Neutrophil (primary cell): ENCODE results near the gene NDC80.

Experiments used
- H3K27ac ChIP-seq: fragments of 200-600 bp; sonication (generic); 2 replicates; pipeline ENCODE4 v1.5.1; 2016; ENCODE audit warnings: mild to moderate bottlenecking, moderate library complexity
- H3K27me3 ChIP-seq: fragments of 200-600 bp; sonication (generic); 2 replicates; pipeline ENCODE4 v1.6.0; 2016; ENCODE audit warnings: mild to moderate bottlenecking
- H3K36me3 ChIP-seq: fragments of 200-600 bp; sonication (generic); 2 replicates; pipeline ENCODE4 v1.5.1; 2017
- H3K4me1 ChIP-seq, 2 experiments: fragments of 200-600 bp in 1 of 2; sonication (generic) in 1 of 2; 1 replicate in 1 of 2; 2 replicates in 1 of 2; pipeline versions ENCODE4 v1.5.1 to v1.6.1; 2013 to 2016; ENCODE audit warnings: low read depth in 1 of 2, low read length in 1 of 2, mild to moderate bottlenecking in 1 of 2, moderate library complexity in 1 of 2; ENCODE audit not compliant: control insufficient read depth in 1 of 2, insufficient read depth in 1 of 2
- H3K4me3 ChIP-seq, 2 experiments: fragments of 200-600 bp in 1 of 2; sonication (generic) in 1 of 2; 1 replicate in 1 of 2; 2 replicates in 1 of 2; pipeline ENCODE4 v1.5.1; 2013 to 2016; ENCODE audit warnings: low read depth in 1 of 2, low read length in 1 of 2, mild to moderate bottlenecking in 1 of 2, moderate library complexity in 1 of 2
- H3K9me3 ChIP-seq: fragments of 200-600 bp; sonication (generic); 2 replicates; pipeline ENCODE4 v1.5.1; 2016
- TF ChIP-seq, protein P1 (sequence below): fragments of 200-600 bp; sonication (generic); IDR thresholded peaks from 2 replicates; pipeline ENCODE4 v1.5.1; 2016; ENCODE audit warnings: antibody characterized with exemption

The NDC80 gene

DNA sequence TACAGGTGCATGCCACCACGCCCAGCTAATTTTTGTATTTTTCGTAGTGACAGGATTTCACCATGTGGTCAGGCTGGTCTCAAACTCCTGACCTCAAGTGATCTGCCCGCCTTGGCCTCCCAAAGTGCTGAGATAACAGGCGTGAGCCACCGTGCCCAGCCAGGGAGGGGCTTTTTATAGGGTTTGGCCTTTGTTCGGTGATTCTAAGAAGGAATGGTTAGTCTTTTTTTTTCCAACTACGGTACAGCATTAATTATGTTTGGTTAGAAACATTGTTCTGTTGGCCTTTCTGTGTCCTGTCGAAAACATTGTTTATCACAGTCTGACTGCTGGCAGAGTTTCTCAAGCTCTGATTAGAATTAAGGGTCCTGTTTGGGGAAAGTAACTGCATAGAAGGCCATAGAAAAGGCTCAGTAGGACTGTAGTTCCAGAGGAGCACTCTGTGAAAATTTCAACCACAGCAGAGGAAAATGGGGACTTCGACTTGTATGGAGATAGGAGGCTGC is 64.8 kb downstream of the NDC80 start:
- no peaks in the 10 kb centered on the region for H3K36me3 ChIP-seq
- no peaks in the 10 kb centered on the region for H3K27me3 ChIP-seq
- peak overlapping the region; percentile 41 to 53 for H3K4me3 ChIP-seq
- H3K9me3 ChIP-seq = no peaks in the 10 kb centered on the region
- TF ChIP-seq, protein P1, sequence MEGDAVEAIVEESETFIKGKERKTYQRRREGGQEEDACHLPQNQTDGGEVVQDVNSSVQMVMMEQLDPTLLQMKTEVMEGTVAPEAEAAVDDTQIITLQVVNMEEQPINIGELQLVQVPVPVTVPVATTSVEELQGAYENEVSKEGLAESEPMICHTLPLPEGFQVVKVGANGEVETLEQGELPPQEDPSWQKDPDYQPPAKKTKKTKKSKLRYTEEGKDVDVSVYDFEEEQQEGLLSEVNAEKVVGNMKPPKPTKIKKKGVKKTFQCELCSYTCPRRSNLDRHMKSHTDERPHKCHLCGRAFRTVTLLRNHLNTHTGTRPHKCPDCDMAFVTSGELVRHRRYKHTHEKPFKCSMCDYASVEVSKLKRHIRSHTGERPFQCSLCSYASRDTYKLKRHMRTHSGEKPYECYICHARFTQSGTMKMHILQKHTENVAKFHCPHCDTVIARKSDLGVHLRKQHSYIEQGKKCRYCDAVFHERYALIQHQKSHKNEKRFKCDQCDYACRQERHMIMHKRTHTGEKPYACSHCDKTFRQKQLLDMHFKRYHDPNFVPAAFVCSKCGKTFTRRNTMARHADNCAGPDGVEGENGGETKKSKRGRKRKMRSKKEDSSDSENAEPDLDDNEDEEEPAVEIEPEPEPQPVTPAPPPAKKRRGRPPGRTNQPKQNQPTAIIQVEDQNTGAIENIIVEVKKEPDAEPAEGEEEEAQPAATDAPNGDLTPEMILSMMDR = no peak
- peaks cover 66 to 68% of the 10 kb centered on the region in 2 experiments for H3K4me1 ChIP-seq
- H3K27ac ChIP-seq = peak overlapping the region; percentile 98

DNA sequence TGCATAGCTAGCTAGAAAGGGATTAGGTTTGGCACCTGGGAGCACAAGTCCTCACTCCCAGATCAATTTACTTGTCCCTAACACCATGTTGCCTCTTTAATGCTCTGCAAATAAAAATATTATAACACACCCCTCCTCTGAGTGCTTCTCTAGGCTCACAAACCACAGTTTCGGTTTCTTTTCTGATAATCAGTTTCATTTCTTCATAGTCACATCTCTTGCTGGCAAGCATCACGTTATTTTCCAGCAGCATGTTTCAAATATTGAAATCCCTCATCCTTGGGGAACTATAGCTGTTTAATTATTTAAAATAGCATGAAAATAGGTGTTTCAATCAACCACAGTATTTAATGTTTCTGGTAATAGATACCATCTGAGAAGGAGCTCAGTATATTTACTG is 70.3 kb downstream of the NDC80 start:
- Histone ChIP-seq H3K4me1 (peaks cover 96 to 100% of the 10 kb centered on the region in 2 experiments), H3K27ac (peak overlapping the region; percentile 98), H3K4me3 (peak overlapping the region in 1 of 2 experiments; percentile 33)

DNA sequence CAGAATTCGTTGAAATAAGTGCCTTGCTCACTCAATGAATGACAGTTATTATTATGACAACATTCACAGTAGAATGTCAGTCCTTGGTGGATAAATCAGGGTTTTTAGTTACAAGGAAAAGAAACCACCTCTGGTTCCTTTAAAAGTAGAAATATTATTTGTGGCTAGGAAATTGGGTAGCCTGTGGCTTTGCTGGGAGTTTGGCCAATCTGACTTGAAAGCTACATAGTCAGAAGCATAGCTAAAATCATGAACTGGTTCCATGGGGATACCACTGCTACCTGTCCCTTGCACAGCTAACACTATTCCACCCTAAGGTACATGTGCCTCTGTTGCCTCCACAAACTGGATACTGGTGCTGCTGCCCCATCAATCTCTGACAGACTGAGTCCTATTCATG is 71.4 kb downstream of the NDC80 start:
- Histone ChIP-seq H3K36me3 (no peaks in the 10 kb centered on the region), H3K4me1 (peaks cover 98 to 100% of the 10 kb centered on the region in 2 experiments), H3K9me3 (no peaks in the 10 kb centered on the region), H3K27ac (peak overlapping the region; percentile 98), H3K27me3 (no peaks in the 10 kb centered on the region), H3K4me3 (peak overlapping the region in 1 of 2 experiments; percentile 33)
- TF ChIP-seq, protein P1 = no peak

More for the DNA sequence above, 70.3 kb downstream of the NDC80 start:
- TF ChIP-seq, protein P1 = no peak
- no peaks in the 10 kb centered on the region for H3K36me3 ChIP-seq
- H3K9me3 ChIP-seq = no peaks in the 10 kb centered on the region
- H3K27me3 ChIP-seq = no peaks in the 10 kb centered on the region

DNA sequence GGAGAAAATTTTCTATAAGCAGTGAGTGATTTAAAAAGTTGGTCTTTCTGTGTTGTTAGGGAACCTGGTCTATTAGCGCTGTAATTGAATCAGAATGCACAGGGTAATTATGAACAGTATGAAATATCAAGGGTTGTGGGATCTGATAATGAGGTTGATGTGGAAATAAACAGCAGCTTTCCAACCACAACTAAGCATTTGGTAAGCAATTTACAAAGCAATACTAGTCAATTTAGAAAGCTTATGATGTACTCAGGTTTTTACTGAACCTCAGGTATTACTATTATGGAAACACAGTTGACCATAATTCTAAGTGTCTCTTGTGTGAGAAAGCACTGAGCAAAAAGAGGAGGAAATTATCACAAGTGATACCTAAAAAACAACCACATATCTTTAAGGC is 73.2 kb downstream of the NDC80 start:
- no peaks in the 10 kb centered on the region for H3K36me3 ChIP-seq
- peaks cover 95 to 97% of the 10 kb centered on the region in 2 experiments for H3K4me1 ChIP-seq
- H3K9me3 ChIP-seq = no peaks in the 10 kb centered on the region
- no peaks in the 10 kb centered on the region for H3K27me3 ChIP-seq
- TF ChIP-seq, protein P1 = no peak
- H3K27ac ChIP-seq = peak overlapping the region; percentile 98
- no peak overlapping the region for H3K4me3 ChIP-seq

DNA sequence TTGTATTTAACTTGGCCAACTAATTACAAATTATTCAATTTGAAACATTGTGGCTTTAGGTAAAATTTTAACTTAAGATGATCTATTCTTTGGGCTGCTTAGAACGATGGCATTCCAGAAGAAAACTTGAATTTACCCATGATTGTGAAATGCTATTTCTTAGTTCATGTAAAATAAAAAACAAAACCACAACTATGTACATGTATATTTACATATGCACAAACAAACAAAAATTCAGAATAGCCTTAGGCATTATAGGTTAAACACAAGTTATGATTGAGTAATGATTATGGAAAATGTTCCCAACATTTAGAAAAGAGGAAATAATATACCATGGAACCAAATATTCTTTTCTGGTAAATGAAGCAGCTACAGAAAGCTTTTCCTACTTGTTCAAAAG is 80.6 kb downstream of the NDC80 start:
- TF ChIP-seq, protein P1 = no peak
- Histone ChIP-seq H3K4me1 (peaks cover 77% of the 10 kb centered on the region in 2 experiments), H3K4me3 (no peak overlapping the region), H3K27ac (peak overlapping the region; percentile 100), H3K27me3 (no peaks in the 10 kb centered on the region), H3K36me3 (no peaks in the 10 kb centered on the region), H3K9me3 (no peaks in the 10 kb centered on the region)
